GM11168 (cell line): ENCODE results near the gene DDOST.

Source experiments
- in situ Hi-C: fragments of 300-500 bp; cut with MboI; formaldehyde crosslinking; loops from one replicate; pipeline ENCODE4 v1.12.0; 2022; ENCODE audit warnings: low sequenced_read_pairs; ENCODE audit not compliant: unreplicated experiment

The DDOST gene

DNA sequence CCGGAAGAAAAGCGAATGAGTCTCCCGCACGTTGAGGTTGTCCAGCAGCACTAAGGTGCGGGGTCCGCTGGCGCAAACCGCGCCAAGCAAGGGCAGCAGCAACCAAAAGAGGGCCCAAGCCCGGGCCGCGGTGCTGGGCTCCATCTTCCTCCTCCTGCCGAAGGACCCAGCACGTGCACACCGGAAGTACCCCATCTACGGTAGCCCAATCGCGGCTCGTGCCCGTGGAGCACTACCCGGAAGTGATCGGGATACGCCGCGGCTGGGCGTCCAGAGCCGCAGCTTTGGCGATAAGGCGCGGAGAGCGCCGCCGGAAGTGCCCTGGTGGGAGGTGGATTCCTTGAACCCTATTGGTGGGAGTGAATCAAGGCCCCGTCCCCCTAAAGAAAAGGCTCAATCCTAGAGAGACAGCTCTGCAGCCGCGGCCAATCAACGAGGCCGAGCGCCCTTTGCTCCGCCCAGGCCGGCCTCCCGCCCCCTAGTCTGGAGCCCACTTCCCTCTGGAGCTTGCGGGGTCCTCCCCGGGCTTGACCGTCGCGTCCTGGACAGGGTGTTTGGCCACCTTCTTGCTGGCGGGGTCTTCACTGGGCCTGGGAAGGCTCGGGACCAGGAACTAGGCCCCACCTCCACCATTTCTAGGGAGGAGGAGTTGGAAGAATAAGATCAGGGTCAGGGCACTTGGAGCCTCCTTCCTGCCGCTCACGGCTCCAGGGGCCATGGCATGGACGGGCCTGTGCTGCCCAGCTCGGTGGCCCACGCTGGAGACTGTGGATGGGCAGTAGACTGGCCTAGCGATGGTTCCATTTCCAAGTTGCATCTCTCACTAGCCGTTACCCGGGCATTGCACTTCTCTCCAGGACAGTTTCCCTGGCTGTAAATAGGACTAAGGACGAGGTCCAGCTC is at the start of gene DDOST:
DDOST (minus strand) TSS at position 163 of the 903 bp plus-strand sequence; CDS start at position 144, 19 bp downstream.
- in situ Hi-C loops: no loop called here

DNA sequence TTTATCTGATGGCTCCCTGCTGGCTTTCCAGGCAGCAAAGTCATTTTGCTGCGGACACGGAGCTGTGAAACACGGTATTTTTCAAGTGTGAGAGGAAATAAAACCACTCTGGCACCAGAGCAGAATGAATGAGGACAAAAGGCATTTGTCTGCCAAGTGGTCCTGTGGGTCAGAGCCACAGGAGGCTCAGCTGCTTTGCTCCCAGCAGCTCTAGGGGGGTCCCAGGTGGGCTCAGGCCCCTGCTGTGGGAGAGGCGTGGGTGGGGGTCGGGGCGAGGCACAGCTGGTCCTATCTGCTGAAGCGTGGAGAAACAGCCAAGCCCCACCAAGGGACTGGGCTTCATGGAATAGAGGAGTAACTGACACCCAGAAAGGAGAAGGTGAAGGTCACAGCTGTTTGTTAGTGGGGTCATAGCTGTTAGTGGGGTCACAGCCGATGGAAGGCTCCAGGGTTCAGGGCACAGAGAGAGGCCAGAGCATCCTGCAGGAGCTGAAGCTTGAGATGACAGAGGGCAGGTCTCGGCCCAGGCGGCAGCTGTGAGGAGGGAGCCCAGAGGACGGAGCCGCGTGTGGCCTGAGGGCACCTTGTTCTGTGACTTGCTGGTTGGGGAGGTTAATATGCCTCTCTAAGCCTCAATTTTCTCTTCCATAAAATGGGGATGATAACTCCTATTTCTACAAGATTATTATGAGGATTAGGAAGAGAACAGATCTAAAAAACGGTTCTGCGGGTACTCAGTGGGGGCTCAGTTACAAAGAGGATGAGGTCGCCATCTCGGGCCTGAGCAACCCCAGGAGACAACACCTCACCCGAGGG is 49.5 kb upstream of the DDOST start:
- in situ Hi-C loops: no loop called here

DNA sequence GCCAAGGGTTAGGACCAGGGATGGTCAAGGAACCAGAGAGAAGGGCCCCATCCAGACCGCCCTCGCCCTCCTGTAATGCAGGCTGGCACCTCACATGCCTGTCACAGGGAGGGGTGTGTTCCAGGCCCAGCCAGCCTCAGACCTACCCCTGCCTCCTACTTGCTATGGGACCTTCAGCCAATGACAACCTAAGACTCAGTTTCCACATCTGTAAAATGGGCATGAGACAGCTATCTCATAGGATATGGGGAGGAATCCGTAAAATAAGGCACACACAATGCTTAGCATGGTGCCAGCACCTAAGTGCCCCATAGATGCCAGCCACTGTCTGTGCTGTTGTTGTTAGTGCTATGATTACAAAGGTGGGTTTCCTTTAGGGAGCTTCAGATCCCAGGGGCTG is 48.7 kb upstream of the DDOST start:
- in situ Hi-C loops: no loop called here

- in situ Hi-C loops: no loop called here
Measured at GRCh38 chr1:20708891-20709290, 47.7 kb upstream of the DDOST start.

- in situ Hi-C loops: no loop called here
Measured at GRCh38 chr1:20708057-20708456, 46.9 kb upstream of the DDOST start.

GRCh38 chr1:20706841-20707240 is 45.7 kb upstream of the DDOST start:
- in situ Hi-C loops: no loop called here

DNA sequence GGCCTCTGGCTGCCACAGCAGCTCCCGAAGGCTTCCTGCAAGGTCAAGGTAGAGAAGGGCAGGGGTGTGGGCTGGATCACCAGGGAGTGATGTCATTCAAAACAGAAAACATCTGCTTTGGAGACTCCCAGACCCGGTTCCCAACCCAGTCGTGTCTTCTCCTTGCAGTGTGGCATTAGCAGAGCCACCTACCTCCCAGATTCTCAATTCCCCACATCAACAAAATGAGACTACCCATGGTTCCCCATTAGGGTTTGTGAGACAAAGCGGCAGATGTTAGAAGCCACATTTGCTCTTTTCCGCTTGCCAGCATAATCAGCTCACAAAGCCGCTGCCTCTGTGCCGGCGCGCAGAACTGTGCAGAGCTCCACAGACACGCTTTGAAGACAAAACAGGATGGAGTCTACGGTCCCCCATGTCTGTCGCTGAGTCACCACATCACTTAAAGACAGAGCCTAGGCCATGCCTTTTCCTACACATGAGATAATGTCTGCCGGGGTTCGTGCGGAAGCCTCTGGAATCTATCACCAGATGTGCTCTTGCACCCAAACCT is 44.1 kb upstream of the DDOST start:
- in situ Hi-C loops: no loop called here

GRCh38 chr1:20704390-20705202 is 43.4 kb upstream of the DDOST start:
- in situ Hi-C loops: no loop called here

DNA sequence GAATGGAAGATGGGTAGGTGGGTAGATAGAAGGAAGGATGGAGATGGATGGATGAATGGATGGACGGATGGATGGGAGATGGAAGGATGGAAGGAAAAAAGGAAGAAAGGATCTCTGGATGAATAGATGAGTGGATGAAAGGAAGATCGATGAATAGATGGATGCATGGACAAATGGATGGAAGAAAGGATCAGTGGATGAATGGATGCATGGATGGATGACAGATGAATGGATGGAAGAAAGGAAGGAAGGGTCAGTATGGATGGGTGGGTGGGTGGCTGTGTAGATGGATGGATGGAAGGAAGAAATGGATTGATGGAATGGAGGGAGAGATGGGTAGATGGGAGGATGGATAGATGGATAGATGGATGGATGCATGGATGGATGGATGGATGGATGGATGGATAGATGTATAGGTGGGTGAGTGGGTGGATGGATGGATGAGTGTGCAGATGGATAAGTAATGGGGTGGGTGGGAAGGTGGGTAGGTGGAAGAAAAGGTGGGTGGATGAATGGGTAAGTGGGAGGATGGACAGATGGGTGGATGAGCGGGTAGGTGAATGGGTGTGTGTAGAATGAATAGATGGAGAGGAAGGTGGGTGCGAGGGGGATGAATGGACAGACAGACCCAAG is 42.1 kb upstream of the DDOST start:
- in situ Hi-C loops: no loop called here

- in situ Hi-C loops: no loop called here
Measured at GRCh38 chr1:20702416-20702815, 41.2 kb upstream of the DDOST start.

- in situ Hi-C loops: no loop called here
Measured at GRCh38 chr1:20701847-20702246, 40.7 kb upstream of the DDOST start.

GRCh38 chr1:20701446-20701845 is 40.3 kb upstream of the DDOST start:
- in situ Hi-C loops: no loop called here

- in situ Hi-C loops: no loop called here
Measured at GRCh38 chr1:20700636-20701215, 39.6 kb upstream of the DDOST start.

- in situ Hi-C loops: loop anchor here (10.0 kb wide), 1 partner anchor 495 kb away; no protein-coding TSS in a partner anchor
Measured at GRCh38 chr1:20699558-20699957, 38.4 kb upstream of the DDOST start.

DNA sequence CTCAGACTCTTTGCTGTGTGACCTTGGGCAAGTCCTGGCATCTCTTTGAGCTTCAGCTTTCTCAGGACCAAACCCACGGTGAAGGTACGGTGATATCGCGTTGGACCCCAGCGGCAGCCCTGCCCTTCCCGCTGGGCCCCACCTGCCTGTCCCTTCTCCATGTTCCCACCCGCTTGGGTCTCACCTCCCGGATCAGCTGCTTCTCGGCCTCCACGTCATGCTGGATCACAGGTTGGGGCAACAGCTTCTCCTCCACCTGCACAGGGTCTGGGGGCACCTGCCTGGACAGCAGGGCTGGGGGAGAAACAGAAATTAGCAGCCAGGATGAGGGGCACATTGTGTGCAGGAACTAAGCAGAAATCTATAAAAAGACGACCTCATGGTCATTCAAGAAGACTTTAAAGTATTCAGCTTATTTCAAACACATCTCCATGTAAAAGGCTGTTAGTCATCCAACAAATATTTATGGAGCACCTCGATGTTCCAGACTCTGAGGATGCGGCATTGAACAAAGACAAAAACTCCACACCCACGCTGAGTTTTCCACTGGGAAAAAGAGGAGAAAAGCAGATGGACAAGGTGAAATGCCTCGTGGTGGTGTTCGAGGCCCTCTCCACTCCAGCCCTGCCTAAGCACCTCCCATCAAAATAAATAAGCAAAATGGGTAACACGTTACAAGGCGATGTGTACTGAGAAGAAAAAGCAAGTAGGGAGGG is 37.2 kb upstream of the DDOST start:
- in situ Hi-C loops: loop anchor here (10.0 kb wide), 1 partner anchor 496 kb away; no protein-coding TSS in a partner anchor

DNA sequence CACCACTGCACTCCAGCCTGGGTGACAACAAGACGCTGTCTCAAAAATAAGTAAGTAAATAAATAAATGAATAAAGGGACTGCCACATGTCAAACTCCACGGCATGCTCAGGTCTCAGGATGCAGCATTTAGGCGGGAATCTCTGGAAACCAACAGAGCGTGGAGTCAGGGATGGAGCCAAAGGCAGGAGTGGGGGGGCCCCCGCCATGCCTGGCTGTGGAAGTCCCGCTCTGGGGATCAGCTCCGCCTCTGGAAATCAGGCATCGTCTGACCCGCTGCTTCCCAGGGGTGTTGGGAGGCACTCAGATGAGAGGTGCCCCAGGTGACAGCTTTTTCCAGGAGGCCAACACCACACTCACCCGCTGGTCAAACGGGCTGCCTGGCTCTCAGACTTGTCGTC is 36.4 kb upstream of the DDOST start:
- in situ Hi-C loops: loop anchor here (10.0 kb wide), 1 partner anchor 497 kb away; no protein-coding TSS in a partner anchor

- in situ Hi-C loops: loop anchor here (10.0 kb wide), 1 partner anchor 498 kb away; no protein-coding TSS in a partner anchor
Measured at GRCh38 chr1:20696397-20697333, 35.5 kb upstream of the DDOST start.
